C4-2B (cell line): Measurements from ENCODE around the gene RET.

Experiments
- H3K27ac ChIP-seq: fragments of 450-650 bp; 2 replicates; pipeline ENCODE4 v1.5.1; 2017
- ZFX ChIP-seq: fragments of 450-650 bp; IDR thresholded peaks from 2 replicates; pipeline ENCODE4 v1.6.1; 2017
- TF ChIP-seq, protein P1 (sequence below): fragments of 450-650 bp; conservative IDR thresholded peaks from 2 replicates; pipeline ENCODE4 v1.5.1; 2017; ENCODE audit warnings: mild to moderate bottlenecking

RET gene

GRCh38 chr10:43075612-43076003 is 1.3 kb upstream of the RET start:
- H3K27ac ChIP-seq, result no peak overlapping the region
- TF ChIP-seq, protein P1, sequence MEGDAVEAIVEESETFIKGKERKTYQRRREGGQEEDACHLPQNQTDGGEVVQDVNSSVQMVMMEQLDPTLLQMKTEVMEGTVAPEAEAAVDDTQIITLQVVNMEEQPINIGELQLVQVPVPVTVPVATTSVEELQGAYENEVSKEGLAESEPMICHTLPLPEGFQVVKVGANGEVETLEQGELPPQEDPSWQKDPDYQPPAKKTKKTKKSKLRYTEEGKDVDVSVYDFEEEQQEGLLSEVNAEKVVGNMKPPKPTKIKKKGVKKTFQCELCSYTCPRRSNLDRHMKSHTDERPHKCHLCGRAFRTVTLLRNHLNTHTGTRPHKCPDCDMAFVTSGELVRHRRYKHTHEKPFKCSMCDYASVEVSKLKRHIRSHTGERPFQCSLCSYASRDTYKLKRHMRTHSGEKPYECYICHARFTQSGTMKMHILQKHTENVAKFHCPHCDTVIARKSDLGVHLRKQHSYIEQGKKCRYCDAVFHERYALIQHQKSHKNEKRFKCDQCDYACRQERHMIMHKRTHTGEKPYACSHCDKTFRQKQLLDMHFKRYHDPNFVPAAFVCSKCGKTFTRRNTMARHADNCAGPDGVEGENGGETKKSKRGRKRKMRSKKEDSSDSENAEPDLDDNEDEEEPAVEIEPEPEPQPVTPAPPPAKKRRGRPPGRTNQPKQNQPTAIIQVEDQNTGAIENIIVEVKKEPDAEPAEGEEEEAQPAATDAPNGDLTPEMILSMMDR, result peak; percentile 51
- no peak for TF ChIP-seq ZFX

GRCh38 chr10:43076311-43076875 is 476 bp upstream of the RET start:
- no peak overlapping the region for H3K27ac ChIP-seq
- TF ChIP-seq, protein P1, result no peak
- no peak for TF ChIP-seq ZFX

DNA sequence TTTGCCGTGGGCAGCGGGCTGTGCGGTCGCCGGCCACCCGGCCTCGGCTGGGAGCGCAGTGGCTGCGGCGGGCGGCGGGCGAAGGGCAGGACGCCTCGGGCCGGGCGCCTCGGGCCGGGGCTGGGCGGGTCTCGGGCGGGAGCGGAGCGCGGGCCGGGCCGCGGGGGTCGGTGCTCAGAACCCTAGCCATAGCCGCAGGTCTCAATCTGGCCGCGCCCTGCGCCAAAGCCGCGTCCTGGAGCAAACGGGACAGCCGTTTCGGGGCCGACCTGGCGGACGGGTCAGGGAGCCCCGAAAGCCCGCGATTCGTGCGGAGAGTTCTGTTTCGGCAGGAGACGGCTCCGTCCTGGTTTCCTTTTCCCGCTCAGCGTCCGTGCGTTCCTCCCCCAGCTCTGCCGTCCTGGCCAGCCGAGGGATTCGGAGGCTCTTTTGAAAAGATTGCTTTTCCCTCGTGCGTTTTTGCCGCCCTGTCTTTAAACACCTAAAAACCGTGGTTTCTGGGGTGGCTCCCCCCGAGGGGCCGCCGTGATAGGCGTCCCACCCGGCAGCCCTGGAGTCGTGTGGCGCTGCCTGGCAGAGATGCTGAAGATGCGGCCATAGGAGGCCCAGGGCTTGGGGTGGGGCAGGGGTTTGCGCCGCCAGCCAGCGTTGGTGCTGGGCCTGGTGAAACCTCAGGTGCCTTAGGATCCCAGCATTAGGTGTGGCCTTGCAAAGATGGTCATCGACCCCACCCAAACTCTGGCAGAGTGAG is 727 bp downstream of the RET start:
- TF ChIP-seq ZFX, result no peak
- H3K27ac ChIP-seq, result no peak overlapping the region

DNA sequence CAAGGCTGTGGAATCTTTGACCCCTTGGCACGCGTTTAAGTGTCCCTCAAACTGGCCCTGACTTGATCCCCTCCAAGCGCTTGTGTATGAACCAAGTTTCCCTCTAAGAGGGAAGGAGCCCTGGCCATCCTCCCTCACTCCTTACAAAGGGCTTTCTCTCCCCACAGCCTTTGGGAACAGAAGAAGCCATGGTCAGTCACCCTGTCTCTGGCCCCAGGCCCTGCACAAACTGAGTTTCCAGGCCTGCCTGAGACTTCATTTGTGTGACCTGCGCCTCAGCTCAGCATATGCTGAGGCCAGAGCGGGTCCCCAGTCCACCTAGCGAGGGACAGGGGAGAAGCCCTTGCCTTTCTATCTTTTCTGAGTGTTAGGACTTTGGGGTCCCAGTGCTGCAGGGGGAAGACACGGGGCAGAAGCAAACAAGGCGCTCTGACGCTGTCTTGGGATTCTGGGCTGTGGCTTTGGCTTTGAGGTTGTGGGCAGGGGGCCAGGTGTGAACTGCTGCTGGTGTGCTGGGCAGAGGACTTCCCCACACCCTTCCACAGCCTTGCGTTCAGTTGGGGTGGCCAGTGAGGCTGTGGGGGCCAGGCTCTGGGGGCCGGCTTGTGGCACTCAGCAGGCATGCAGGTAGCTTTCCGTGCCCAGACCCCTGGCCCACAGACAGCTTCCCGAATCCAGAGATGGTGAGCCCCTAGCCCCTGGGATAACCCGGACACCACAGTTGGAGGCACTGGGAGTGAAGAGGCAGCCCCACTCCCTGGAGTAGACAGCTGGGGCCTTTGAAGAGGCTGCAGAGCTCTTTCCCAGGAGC is 1.5 kb downstream of the RET start:
- no peak overlapping the region for H3K27ac ChIP-seq
- no peak for TF ChIP-seq ZFX
- TF ChIP-seq, protein P1, result no peak

GRCh38 chr10:43078986-43079273 is 2.1 kb downstream of the RET start:
- H3K27ac ChIP-seq, result no peak overlapping the region
- TF ChIP-seq, protein P1, result peak; percentile 79
- TF ChIP-seq ZFX, result no peak

DNA sequence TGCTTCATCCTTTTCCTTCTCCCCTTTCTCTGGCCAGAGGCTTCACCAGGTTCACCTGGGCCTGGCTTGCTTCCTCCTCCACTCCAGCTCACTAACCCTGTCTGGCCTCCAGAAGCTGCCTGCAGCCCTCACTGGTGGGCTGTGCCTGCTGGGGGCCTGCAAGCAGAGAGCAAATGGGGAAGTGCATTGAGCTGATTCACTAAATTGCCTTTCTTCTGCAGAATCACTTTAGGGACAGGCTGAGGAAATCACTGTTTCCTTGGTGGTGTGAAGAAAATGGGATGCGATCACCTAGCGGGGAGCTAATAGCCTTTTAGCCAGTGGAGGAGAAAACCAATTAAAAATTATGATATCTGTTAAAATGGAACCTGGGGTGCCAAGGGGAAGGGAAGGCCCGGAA is 3.0 kb downstream of the RET start:
- no peak for TF ChIP-seq ZFX
- TF ChIP-seq, protein P1, result no peak
- no peak overlapping the region for H3K27ac ChIP-seq

GRCh38 chr10:43082087-43082486 is 5.2 kb downstream of the RET start:
- peak overlapping the region; percentile 31; the same call in 1 of the 2 replicates for H3K27ac ChIP-seq

More at GRCh38 chr10:43082087-43082486, 5.2 kb downstream of the RET start:
- TF ChIP-seq, protein P1, result no peak
- TF ChIP-seq ZFX, result no peak
